BLaER1 treated with 17β-estradiol and CSF1 and Interleukin-3, amounts not matched to agents 10 nM and 100 nM (cell line): Measurements from ENCODE around the gene DAPK2.

Experiments used
- H3K27ac ChIP-seq, 11 experiments: shearing (Covaris generic); formaldehyde crosslinking; 2 replicates each; pipeline ENCODE4 v1.8.1; 2022
- H3K27me3 ChIP-seq, 11 experiments: shearing (Covaris generic); formaldehyde crosslinking; 2 replicates each; pipeline ENCODE4 v1.8.1; 2022
- H3K36me3 ChIP-seq, 11 experiments: shearing (Covaris generic); formaldehyde crosslinking; 2 replicates each; pipeline ENCODE4 v1.8.1; 2022
- H3K4me1 ChIP-seq, 10 experiments: shearing (Covaris generic); formaldehyde crosslinking; 2 replicates each; pipeline ENCODE4 v1.8.1; 2022
- H3K4me2 ChIP-seq, 11 experiments: shearing (Covaris generic); formaldehyde crosslinking; 2 replicates each; pipeline ENCODE4 v1.8.1; 2022
- H3K4me3 ChIP-seq, 10 experiments: shearing (Covaris generic); formaldehyde crosslinking; 2 replicates each; pipeline ENCODE4 v1.8.1; 2022
- H3K9ac ChIP-seq, 11 experiments: shearing (Covaris generic); formaldehyde crosslinking; 2 replicates each; pipeline ENCODE4 v1.8.1; 2022
- H3K9me3 ChIP-seq, 11 experiments: shearing (Covaris generic); formaldehyde crosslinking; replicated peaks in 1 of 11; 2 replicates each; pipeline ENCODE4 v1.8.1; 2022
- H4K20me1 ChIP-seq, 11 experiments: shearing (Covaris generic); formaldehyde crosslinking; 2 replicates each; pipeline ENCODE4 v1.8.1; 2022
- Cebpa-rat ChIP-seq, 11 experiments: shearing (Covaris generic); IDR thresholded peaks; 2 replicates each; pipeline ENCODE4 v1.8.1; 2022

DAPK2 gene

GRCh38 chr15:64024172-64025050, 21.9 kb downstream of the DAPK2 start:
- H3K4me2 ChIP-seq: peak overlapping the region in 8 of 11 experiments; percentile 21 to 52 (median 34); a peak in 14 of 22 replicates
- no peak overlapping the region for H3K9ac ChIP-seq
- H3K27ac ChIP-seq: no peak overlapping the region
- H3K27me3 ChIP-seq: no peaks in the 10 kb centered on the region
- no peaks in the 10 kb centered on the region for H4K20me1 ChIP-seq
- TF ChIP-seq Cebpa-rat (IDR thresholded peaks at IDR 0.05): no peak
- no peaks in the 10 kb centered on the region for H3K36me3 ChIP-seq
- H3K4me1 ChIP-seq: peaks cover 0 to 22% (median 11%) of the 10 kb centered on the region in 10 experiments; a peak in 13 of 20 replicates
- peaks cover 8 to 20% (median 14%) of the 10 kb centered on the region in 11 experiments; a peak in 19 of 22 replicates for H3K9me3 ChIP-seq
- no peak overlapping the region for H3K4me3 ChIP-seq

DNA sequence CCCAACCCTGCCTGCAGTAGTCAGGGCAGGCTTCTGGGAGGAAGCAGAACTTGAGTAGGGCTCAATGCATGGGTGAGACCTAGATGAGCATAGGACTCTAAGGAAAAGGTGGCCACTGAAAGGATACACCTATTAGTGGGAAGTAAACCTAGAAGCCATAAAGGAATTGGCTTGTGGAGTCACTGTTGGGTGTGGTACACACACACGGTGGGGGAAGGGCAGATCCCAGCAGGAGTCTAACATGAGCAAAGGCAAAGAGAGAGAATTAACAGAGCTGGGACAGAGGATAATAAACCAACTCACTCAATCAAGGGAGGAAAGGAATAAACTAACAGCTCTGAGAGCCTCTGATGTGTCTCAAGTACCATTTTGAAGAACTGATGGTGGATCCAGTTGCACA, 23.1 kb downstream of the DAPK2 start:
- no peak for TF ChIP-seq Cebpa-rat (IDR thresholded peaks at IDR 0.05)
- Histone ChIP-seq H3K4me3 (no peak overlapping the region), H3K9me3 (peaks cover 8 to 20% (median 14%) of the 10 kb centered on the region in 11 experiments; a peak in 19 of 22 replicates)

GRCh38 chr15:64022571-64022970, 23.7 kb downstream of the DAPK2 start:
- Histone ChIP-seq H3K27me3 (no peaks in the 10 kb centered on the region), H3K9ac (no peak overlapping the region), H3K4me3 (no peak overlapping the region), H3K4me1 (peaks cover 0 to 22% (median 11%) of the 10 kb centered on the region in 10 experiments; a peak in 13 of 20 replicates), H3K27ac (no peak overlapping the region), H3K36me3 (no peaks in the 10 kb centered on the region), H4K20me1 (no peaks in the 10 kb centered on the region), H3K9me3 (peaks cover 8 to 20% (median 14%) of the 10 kb centered on the region in 11 experiments; a peak in 19 of 22 replicates), H3K4me2 (no peak overlapping the region)
- TF ChIP-seq Cebpa-rat (IDR thresholded peaks at IDR 0.05): no peak

More for the DNA sequence above, 23.1 kb downstream of the DAPK2 start:
- H4K20me1 ChIP-seq: no peaks in the 10 kb centered on the region
- no peaks in the 10 kb centered on the region for H3K27me3 ChIP-seq
- H3K4me1 ChIP-seq: peaks cover 0 to 22% (median 11%) of the 10 kb centered on the region in 10 experiments; a peak in 13 of 20 replicates
- no peak overlapping the region for H3K4me2 ChIP-seq
- H3K27ac ChIP-seq: no peak overlapping the region
- no peaks in the 10 kb centered on the region for H3K36me3 ChIP-seq
- no peak overlapping the region for H3K9ac ChIP-seq

GRCh38 chr15:64019764-64020163, 26.5 kb downstream of the DAPK2 start:
- Histone ChIP-seq H3K27me3 (no peaks in the 10 kb centered on the region), H3K27ac (no peak overlapping the region), H3K4me2 (no peak overlapping the region), H3K4me3 (no peak overlapping the region), H3K9ac (no peak overlapping the region), H3K36me3 (no peaks in the 10 kb centered on the region), H3K4me1 (peaks cover 0 to 10% (median 9%) of the 10 kb centered on the region in 10 experiments; a peak in 13 of 20 replicates), H3K9me3 (peaks cover 8 to 20% (median 14%) of the 10 kb centered on the region in 11 experiments; a peak in 19 of 22 replicates), H4K20me1 (no peaks in the 10 kb centered on the region)
- TF ChIP-seq Cebpa-rat (IDR thresholded peaks at IDR 0.05): no peak

- Histone ChIP-seq H3K4me3 (no peak overlapping the region), H3K27me3 (no peaks in the 10 kb centered on the region), H3K9me3 (peaks cover 8 to 20% (median 14%) of the 10 kb centered on the region in 11 experiments; a peak in 19 of 22 replicates), H3K27ac (no peak overlapping the region), H4K20me1 (no peaks in the 10 kb centered on the region), H3K36me3 (no peaks in the 10 kb centered on the region), H3K4me2 (no peak overlapping the region), H3K9ac (no peak overlapping the region), H3K4me1 (no peaks in the 10 kb centered on the region)
- TF ChIP-seq Cebpa-rat (IDR thresholded peaks at IDR 0.05): no peak
Observed at GRCh38 chr15:64017591-64018163, 28.6 kb downstream of the DAPK2 start.

- no peak for TF ChIP-seq Cebpa-rat (IDR thresholded peaks at IDR 0.05)
- Histone ChIP-seq H3K4me3 (no peak overlapping the region), H3K4me2 (no peak overlapping the region), H3K27me3 (no peaks in the 10 kb centered on the region), H3K27ac (no peak overlapping the region), H3K9ac (no peak overlapping the region), H3K9me3 (peaks cover 8 to 20% (median 14%) of the 10 kb centered on the region in 11 experiments; a peak in 19 of 22 replicates), H3K4me1 (peaks cover 0 to under 1% (median 0%) of the 10 kb centered on the region in 10 experiments; a peak in 1 of 20 replicates), H3K36me3 (no peaks in the 10 kb centered on the region), H4K20me1 (no peaks in the 10 kb centered on the region)
Observed at GRCh38 chr15:64017082-64017588, 29.1 kb downstream of the DAPK2 start.

DNA sequence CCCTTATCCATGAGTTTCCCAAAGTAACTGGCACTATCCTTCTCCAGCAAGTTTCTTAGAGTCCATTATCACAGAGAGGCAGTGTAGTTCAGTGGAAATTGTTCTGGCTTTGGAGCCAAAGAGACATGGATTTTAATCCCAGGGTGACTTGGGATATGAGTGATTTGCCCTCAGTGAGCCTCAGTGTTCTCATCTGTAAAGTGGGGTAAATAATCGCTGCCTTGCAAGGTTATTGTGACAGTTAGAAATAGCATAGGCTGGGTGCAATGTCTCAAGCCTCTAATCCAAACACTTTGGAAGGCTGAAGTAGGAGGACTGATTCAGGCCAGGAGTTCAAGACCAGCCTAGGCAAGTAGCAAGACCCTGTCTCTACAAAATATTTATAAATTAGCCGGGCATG, 30.0 kb downstream of the DAPK2 start:
- no peaks in the 10 kb centered on the region for H3K36me3 ChIP-seq
- H3K27ac ChIP-seq: no peak overlapping the region
- H3K9me3 ChIP-seq: peaks cover 8 to 17% (median 13%) of the 10 kb centered on the region in 11 experiments; a peak in 19 of 22 replicates
- peaks cover under 1 to 9% (median 7%) of the 10 kb centered on the region in 10 experiments; a peak in 19 of 20 replicates for H3K4me1 ChIP-seq
- TF ChIP-seq Cebpa-rat (IDR thresholded peaks at IDR 0.05): no peak
- no peaks in the 10 kb centered on the region for H4K20me1 ChIP-seq
- peak overlapping the region in 1 of 11 experiments; percentile 13; a peak in 1 of 22 replicates for H3K4me2 ChIP-seq
- H3K4me3 ChIP-seq: no peak overlapping the region
- no peaks in the 10 kb centered on the region for H3K27me3 ChIP-seq
- H3K9ac ChIP-seq: no peak overlapping the region

DNA sequence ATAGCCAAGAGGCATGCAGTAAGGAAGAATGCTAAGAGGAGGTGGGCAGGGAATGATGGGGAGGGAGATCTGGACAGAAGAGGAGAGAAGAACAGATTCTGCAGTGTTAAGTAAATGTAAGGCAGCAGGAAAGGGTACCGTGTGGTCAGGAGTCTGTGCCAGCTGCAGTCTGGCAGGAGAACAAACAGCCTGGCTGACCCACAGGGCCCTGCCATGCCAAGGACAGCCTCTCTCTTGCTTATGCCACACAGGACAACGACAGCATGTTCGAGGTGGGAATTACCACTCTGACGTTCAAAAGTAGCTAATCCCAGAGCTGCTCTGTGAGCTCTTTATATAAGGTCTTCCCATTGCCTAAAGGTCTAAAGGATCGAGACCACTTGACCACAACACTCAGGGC, 31.3 kb downstream of the DAPK2 start:
- peaks cover 13 to 22% (median 19%) of the 10 kb centered on the region in 10 experiments for H3K4me1 ChIP-seq
- H3K4me3 ChIP-seq: no peak overlapping the region
- no peak overlapping the region for H3K27ac ChIP-seq
- peaks cover 0 to 4% (median under 1%) of the 10 kb centered on the region in 11 experiments; a peak in 7 of 22 replicates for H3K9me3 ChIP-seq
- no peak overlapping the region for H3K9ac ChIP-seq
- no peak for TF ChIP-seq Cebpa-rat (IDR thresholded peaks at IDR 0.05)
- no peak overlapping the region for H3K4me2 ChIP-seq
- H4K20me1 ChIP-seq: no peaks in the 10 kb centered on the region
- no peaks in the 10 kb centered on the region for H3K36me3 ChIP-seq
- H3K27me3 ChIP-seq: no peaks in the 10 kb centered on the region
